22Rv1 (cell line): ENCODE results near the gene CFHR1.
"Not testable (repeated sequence)": the region's sequence is repeated elsewhere in the genome, so short reads cannot be mapped to it uniquely, and the experiment has no call there.

ENCODE experiments used
- ZFX ChIP-seq: fragments of 450-650 bp; IDR thresholded peaks from 2 replicates; pipeline ENCODE4 v1.6.1; 2017; ENCODE audit warnings: antibody characterized with exemption, borderline replicate concordance
- TF ChIP-seq, protein P1 (sequence below): fragments of 450-650 bp; IDR thresholded peaks from 2 replicates; pipeline ENCODE4 v1.5.1; 2017; ENCODE audit warnings: mild to moderate bottlenecking

DNA sequence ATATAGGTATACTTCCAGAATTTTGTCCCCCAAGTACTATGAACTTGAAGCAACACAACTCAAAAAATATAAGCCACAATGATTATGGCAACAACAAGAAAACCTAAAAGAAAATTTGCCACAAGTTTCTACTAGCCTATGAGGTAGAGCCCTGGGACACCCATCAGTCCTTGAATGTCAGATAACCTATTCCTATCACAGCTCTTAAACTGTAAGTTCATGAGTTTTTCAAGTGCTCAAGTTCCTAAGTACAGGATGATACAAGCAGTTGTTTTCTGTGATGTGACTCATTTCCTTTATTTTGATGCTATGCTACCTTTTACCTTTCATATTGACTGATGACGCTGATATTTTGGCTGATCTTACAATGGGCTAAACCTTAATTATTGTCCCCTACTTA is 28.3 kb upstream of the CFHR1 start:
- TF ChIP-seq, protein P1, sequence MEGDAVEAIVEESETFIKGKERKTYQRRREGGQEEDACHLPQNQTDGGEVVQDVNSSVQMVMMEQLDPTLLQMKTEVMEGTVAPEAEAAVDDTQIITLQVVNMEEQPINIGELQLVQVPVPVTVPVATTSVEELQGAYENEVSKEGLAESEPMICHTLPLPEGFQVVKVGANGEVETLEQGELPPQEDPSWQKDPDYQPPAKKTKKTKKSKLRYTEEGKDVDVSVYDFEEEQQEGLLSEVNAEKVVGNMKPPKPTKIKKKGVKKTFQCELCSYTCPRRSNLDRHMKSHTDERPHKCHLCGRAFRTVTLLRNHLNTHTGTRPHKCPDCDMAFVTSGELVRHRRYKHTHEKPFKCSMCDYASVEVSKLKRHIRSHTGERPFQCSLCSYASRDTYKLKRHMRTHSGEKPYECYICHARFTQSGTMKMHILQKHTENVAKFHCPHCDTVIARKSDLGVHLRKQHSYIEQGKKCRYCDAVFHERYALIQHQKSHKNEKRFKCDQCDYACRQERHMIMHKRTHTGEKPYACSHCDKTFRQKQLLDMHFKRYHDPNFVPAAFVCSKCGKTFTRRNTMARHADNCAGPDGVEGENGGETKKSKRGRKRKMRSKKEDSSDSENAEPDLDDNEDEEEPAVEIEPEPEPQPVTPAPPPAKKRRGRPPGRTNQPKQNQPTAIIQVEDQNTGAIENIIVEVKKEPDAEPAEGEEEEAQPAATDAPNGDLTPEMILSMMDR, result not testable (repeated sequence)
- not testable (repeated sequence) for TF ChIP-seq ZFX
